Thoracic aorta (tissue), 2 donors: ENCODE results near the gene F8. TPM values are rescaled to one million over a fixed set of nuclear protein-coding genes. Genes with fewer than 3 reads are reported as not detected.
A peak's percentile ranks its signal among the peaks of the same experiment; 100 is the strongest.

ENCODE experiments used
- ATAC-seq: fragments of 150-250 bp; one replicate; pipeline ENCODE4 v1.8.0; 2017; ENCODE audit warnings: low read depth; ENCODE audit not compliant: insufficient number of reproducible peaks, low FRiP score
- DNase-seq: peaks from one replicate; pipeline ENCODE4 v3.0.0-alpha.2; 2020; ENCODE audit warnings: low spot score
- H3K27ac ChIP-seq, 2 donors: fragments of 200-600 bp; sonication (generic); 1 replicate in 1 of 2; 2 replicates in 1 of 2; pipeline ENCODE4 v1.5.1; 2016; ENCODE audit warnings: mild to moderate bottlenecking in 2 of 2, moderate library complexity in 2 of 2
- H3K27me3 ChIP-seq: fragments of 200-600 bp; sonication (generic); replicated peaks from 2 replicates; pipeline ENCODE4 v1.6.0; 2016; ENCODE audit warnings: mild to moderate bottlenecking; ENCODE audit not compliant: insufficient read depth
- H3K36me3 ChIP-seq: fragments of 200-600 bp; sonication (generic); one replicate; pipeline ENCODE4 v1.5.1; 2016
- H3K4me1 ChIP-seq, 2 donors: fragments of 200-600 bp; sonication (generic); 1 replicate in 1 of 2; 2 replicates in 1 of 2; pipeline versions ENCODE4 v1.5.1 to v1.6.0; 2016; ENCODE audit warnings: low read depth in 2 of 2, mild to moderate bottlenecking in 1 of 2; ENCODE audit not compliant: control insufficient read depth in 1 of 2
- H3K4me3 ChIP-seq: fragments of 200-600 bp; sonication (generic); 2 replicates; pipeline ENCODE4 v1.5.1; 2016; ENCODE audit warnings: mild to moderate bottlenecking
- H3K9me3 ChIP-seq: fragments of 200-600 bp; sonication (generic); 2 replicates; pipeline ENCODE4 v1.5.1; 2016
- CTCF ChIP-seq: fragments of 200-600 bp; sonication (generic); IDR thresholded peaks from one replicate; pipeline ENCODE4 v1.5.1; 2019; ENCODE audit warnings: antibody characterized with exemption
- total RNA-seq, 2 donors: library from RNA; depleted of rRNA; stranded (reverse); fragments of >200 nt; gene quantifications; one replicate each; pipeline versions ENCODE4 v1.1.0 to v1.2.3, GENCODE V29; 2016

F8 gene
- total RNA-seq, 2 donors from 2014 or later = 7.7 to 18.1 TPM

DNA sequence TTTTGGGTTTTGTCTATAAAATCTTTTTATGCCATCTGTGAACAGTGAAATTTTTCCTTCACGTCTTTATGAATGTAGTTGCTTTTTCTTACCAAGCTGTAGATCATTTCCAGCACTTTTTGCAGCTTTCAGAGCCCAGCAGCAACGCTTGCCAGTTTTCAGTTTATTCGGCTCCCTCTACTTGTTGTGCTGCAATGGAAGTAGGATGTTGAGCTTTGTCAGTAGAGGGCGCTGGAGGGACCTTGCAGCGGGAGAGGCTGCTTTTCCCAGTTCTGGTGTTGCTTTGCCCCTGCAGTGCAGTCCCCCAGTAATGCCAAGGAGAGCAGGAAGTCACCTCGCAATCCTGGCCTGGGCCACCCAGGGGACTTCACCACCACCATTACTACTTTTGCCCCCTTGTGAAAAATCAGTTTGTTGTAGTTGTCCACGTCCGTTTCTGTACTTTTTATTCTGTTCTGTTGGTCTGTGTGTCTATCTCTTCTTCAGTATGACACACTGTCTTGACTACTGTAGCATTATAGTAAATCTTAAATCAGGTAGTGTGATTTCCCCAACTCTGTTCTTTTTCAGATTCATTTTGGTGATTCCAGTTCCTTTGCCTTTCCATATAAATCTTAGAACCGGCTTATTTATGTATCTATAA, 26.6 kb upstream of the F8 start:
- Histone ChIP-seq H3K4me3 (no peak overlapping the region), H3K4me1 (no peaks in the 10 kb centered on the region), H3K27ac (no peak overlapping the region), H3K27me3 (no peaks in the 10 kb centered on the region), H3K9me3 (no peaks in the 10 kb centered on the region), H3K36me3 (no peaks in the 10 kb centered on the region)
- ATAC-seq (no peak), DNase-seq (no peak)
- peak; percentile 42 for TF ChIP-seq CTCF

GRCh38 chrX:155046811-155047528, 24.4 kb upstream of the F8 start:
- no peaks in the 10 kb centered on the region for H3K9me3 ChIP-seq
- no peaks in the 10 kb centered on the region for H3K4me1 ChIP-seq
- H3K27ac ChIP-seq = no peak overlapping the region
- DNase-seq (no peak), ATAC-seq (no peak)
- TF ChIP-seq CTCF = no peak
- H3K27me3 ChIP-seq = no peaks in the 10 kb centered on the region
- H3K4me3 ChIP-seq = no peak overlapping the region
- H3K36me3 ChIP-seq = no peaks in the 10 kb centered on the region

GRCh38 chrX:155046129-155046810, 23.7 kb upstream of the F8 start:
- ATAC-seq = no peak
- no peak overlapping the region for H3K4me3 ChIP-seq
- no peak for TF ChIP-seq CTCF
- no peak overlapping the region for H3K27ac ChIP-seq
- DNase-seq = no peak
- H3K27me3 ChIP-seq = no peaks in the 10 kb centered on the region
- no peaks in the 10 kb centered on the region for H3K4me1 ChIP-seq
- no peaks in the 10 kb centered on the region for H3K9me3 ChIP-seq
- no peaks in the 10 kb centered on the region for H3K36me3 ChIP-seq

DNA sequence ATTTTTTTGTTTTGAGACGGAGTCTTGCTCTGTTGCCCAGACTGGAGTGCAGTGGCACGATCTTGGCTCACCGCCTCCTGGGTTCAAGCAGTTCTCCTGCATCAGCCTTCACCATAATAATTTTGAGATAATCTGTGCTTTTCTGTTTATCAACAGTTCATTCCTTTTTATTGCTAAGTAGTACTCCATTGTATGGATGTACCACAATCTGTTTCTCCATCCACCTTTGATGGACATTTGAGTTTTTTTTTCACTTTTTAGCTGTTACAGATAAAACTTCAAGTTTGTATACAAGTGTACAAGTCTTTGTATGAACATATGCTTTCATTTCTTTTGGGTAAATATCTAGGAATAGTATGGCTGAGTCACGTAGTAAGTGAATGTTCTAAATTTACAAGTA, 13.2 kb upstream of the F8 start:
- Histone ChIP-seq H3K27me3 (no peaks in the 10 kb centered on the region), H3K4me3 (no peak overlapping the region), H3K27ac (no peak overlapping the region), H3K4me1 (no peaks in the 10 kb centered on the region), H3K9me3 (no peaks in the 10 kb centered on the region), H3K36me3 (no peaks in the 10 kb centered on the region)
- ATAC-seq = no peak
- no peak for TF ChIP-seq CTCF
- no peak for DNase-seq

DNA sequence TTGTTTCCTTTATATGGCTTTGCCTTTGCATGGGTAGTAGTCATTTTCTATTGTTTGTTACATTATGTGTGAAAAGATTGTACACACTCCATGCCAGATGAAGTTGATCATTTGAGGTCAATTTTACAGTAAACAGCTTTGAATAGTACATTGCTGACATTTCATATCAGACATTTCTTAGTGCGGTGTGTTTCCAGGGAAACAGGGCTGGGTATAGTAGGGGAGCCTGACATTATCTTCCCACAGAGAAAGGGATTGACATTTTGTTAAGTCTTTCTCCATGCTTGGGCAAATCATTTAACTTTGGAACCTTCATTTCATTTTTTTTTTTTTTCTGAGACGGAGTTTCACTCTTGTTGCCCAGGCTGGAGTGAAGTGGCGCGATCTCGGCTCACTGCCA, 9.1 kb upstream of the F8 start:
- Histone ChIP-seq H3K9me3 (no peaks in the 10 kb centered on the region), H3K27me3 (no peaks in the 10 kb centered on the region), H3K27ac (no peak overlapping the region), H3K36me3 (no peaks in the 10 kb centered on the region), H3K4me3 (no peak overlapping the region), H3K4me1 (peaks cover 0 to 11% of the 10 kb centered on the region in 2 donors)
- no peak for TF ChIP-seq CTCF
- ATAC-seq (no peak), DNase-seq (no peak)
